Progenitor cell of endocrine pancreas (in vitro differentiated cells): ENCODE results near the gene CRLF2. TPM values are rescaled to one million over a fixed set of nuclear protein-coding genes. Genes with fewer than 3 reads are reported as not detected.
A peak's percentile ranks its signal among the peaks of the same experiment; 100 is the strongest.
"Not testable (repeated sequence)": the region's sequence is repeated elsewhere in the genome, so short reads cannot be mapped to it uniquely, and the experiment has no call there.

Source experiments
- DNase-seq: peaks from one replicate; pipeline ENCODE4 v3.0.0; 2021; ENCODE audit warnings: low spot score; ENCODE audit not compliant: unreplicated experiment
- H3K27ac Mint-ChIP-seq: 2 replicates; pipeline ENCODE4 v1.8.0; 2021; ENCODE audit warnings: mild to moderate bottlenecking, moderate library complexity, mixed read lengths
- H3K27me3 Mint-ChIP-seq: 2 replicates; pipeline ENCODE4 v1.8.0; 2021; ENCODE audit warnings: mixed read lengths
- H3K36me3 Mint-ChIP-seq: 2 replicates; pipeline ENCODE4 v1.8.0; 2022; ENCODE audit warnings: mixed read lengths; ENCODE audit not compliant: insufficient read depth
- H3K4me1 Mint-ChIP-seq: 2 replicates; pipeline ENCODE4 v1.8.0; 2021; ENCODE audit warnings: low read depth, mixed read lengths
- H3K4me3 Mint-ChIP-seq: 2 replicates; pipeline ENCODE4 v1.8.0; 2021; ENCODE audit warnings: low read depth, mild to moderate bottlenecking, moderate library complexity, mixed read lengths
- H3K9me3 Mint-ChIP-seq: 2 replicates; pipeline ENCODE4 v1.8.0; 2021; ENCODE audit warnings: low read depth, mixed read lengths
- CTCF ChIP-seq: fragments of 200-600 bp; sonication (generic); IDR thresholded peaks from one replicate; pipeline ENCODE4 v1.5.0; 2021; ENCODE audit warnings: antibody characterized with exemption, mild to moderate bottlenecking; ENCODE audit not compliant: unreplicated experiment
- total RNA-seq: library from RNA; stranded (reverse); gene quantifications from 2 replicates; pipeline ENCODE4 v1.2.1, GENCODE V29; 2021

The CRLF2 gene
- total RNA-seq, 1 donor from 2014 or later: not detected

- H3K9me3 Mint-ChIP-seq: peaks cover 11% of the 10 kb centered on the region
- H3K4me1 Mint-ChIP-seq: peaks cover 5% of the 10 kb centered on the region
- peaks cover 10% of the 10 kb centered on the region for H3K27me3 Mint-ChIP-seq
- TF ChIP-seq CTCF: no peak
- no peaks in the 10 kb centered on the region for H3K36me3 Mint-ChIP-seq
- no peak for DNase-seq
- peak overlapping the region; percentile 29 for H3K4me3 Mint-ChIP-seq
- no peak overlapping the region for H3K27ac Mint-ChIP-seq
Observed at GRCh38 chrX:1248331-1249061, 36.0 kb upstream of the CRLF2 start.

- DNase-seq: peak; percentile 71
- H3K4me1 Mint-ChIP-seq: peaks cover 5% of the 10 kb centered on the region
- peak overlapping the region; percentile 85 for H3K27ac Mint-ChIP-seq
- H3K9me3 Mint-ChIP-seq: peaks cover 6% of the 10 kb centered on the region
- peaks cover 10% of the 10 kb centered on the region for H3K27me3 Mint-ChIP-seq
- TF ChIP-seq CTCF: peak; percentile 88
- H3K4me3 Mint-ChIP-seq: no peak overlapping the region
- no peaks in the 10 kb centered on the region for H3K36me3 Mint-ChIP-seq
Observed at GRCh38 chrX:1246816-1247215, 34.4 kb upstream of the CRLF2 start.

GRCh38 chrX:1244164-1245076, 32.0 kb upstream of the CRLF2 start:
- Mint-ChIP-seq H3K27me3 (peaks cover 10% of the 10 kb centered on the region), H3K4me1 (peaks cover 4% of the 10 kb centered on the region), H3K27ac (no peak overlapping the region), H3K4me3 (no peak overlapping the region), H3K9me3 (no peaks in the 10 kb centered on the region), H3K36me3 (no peaks in the 10 kb centered on the region)
- no peak for TF ChIP-seq CTCF
- DNase-seq: no peak

GRCh38 chrX:1242891-1243402, 30.5 kb upstream of the CRLF2 start:
- no peaks in the 10 kb centered on the region for H3K36me3 Mint-ChIP-seq

GRCh38 chrX:1240551-1240950, 28.1 kb upstream of the CRLF2 start:
- H3K36me3 Mint-ChIP-seq, H3K27ac Mint-ChIP-seq, H3K4me3 Mint-ChIP-seq, H3K9me3 Mint-ChIP-seq, H3K4me1 Mint-ChIP-seq, DNase-seq, H3K27me3 Mint-ChIP-seq: not testable (repeated sequence)

More at GRCh38 chrX:1242891-1243402, 30.5 kb upstream of the CRLF2 start:
- no peak overlapping the region for H3K27ac Mint-ChIP-seq
- H3K27me3 Mint-ChIP-seq: peaks cover 10% of the 10 kb centered on the region
- no peak for DNase-seq
- no peak for TF ChIP-seq CTCF
- H3K4me1 Mint-ChIP-seq: no peaks in the 10 kb centered on the region
- no peak overlapping the region for H3K4me3 Mint-ChIP-seq
- H3K9me3 Mint-ChIP-seq: no peaks in the 10 kb centered on the region
